Stimulated activated naive B cell treated with anti-CD40 and anti-IgM and Interleukin-4, amounts not matched to agents 10 μg/mL and 1 μg/mL and 100 μg/mL, for 72 hours (primary cell): Measurements from ENCODE around the gene CSNK1E.

Experiments
- ATAC-seq, 2 donors: fragments of 150-1000 bp; cut with Tn5 transposase; replicated peaks; 2 replicates each; pipeline ENCODE4 v1.10.0; 2021; ENCODE audit warnings: moderate library complexity in 1 of 2
- DNase-seq: peaks from one replicate; pipeline ENCODE4 v3.0.0; 2021
- H3K27ac Mint-ChIP-seq: one replicate; pipeline ENCODE4 v1.8.0; 2022; ENCODE audit warnings: mild to moderate bottlenecking, mixed read lengths
- H3K27me3 Mint-ChIP-seq, 2 donors: one replicate each; pipeline ENCODE4 v1.8.0; 2022; ENCODE audit warnings: mixed read lengths in 2 of 2
- H3K36me3 Mint-ChIP-seq, 2 donors: one replicate each; pipeline ENCODE4 v1.8.0; 2022; ENCODE audit warnings: mixed read lengths in 2 of 2, mild to moderate bottlenecking in 1 of 2
- H3K4me1 Mint-ChIP-seq, 2 donors: one replicate each; pipeline ENCODE4 v1.8.0; 2022; ENCODE audit warnings: mixed read lengths in 2 of 2, mild to moderate bottlenecking in 1 of 2
- H3K4me3 Mint-ChIP-seq, 2 donors: one replicate each; pipeline ENCODE4 v1.8.0; 2022; ENCODE audit warnings: mild to moderate bottlenecking in 2 of 2, mixed read lengths in 2 of 2, moderate library complexity in 1 of 2
- H3K9me3 Mint-ChIP-seq, 2 donors: one replicate each; pipeline ENCODE4 v1.8.0; 2022; ENCODE audit warnings: mixed read lengths in 2 of 2, mild to moderate bottlenecking in 1 of 2

The CSNK1E gene

GRCh38 chr22:38269466-38269865 is 47.8 kb downstream of the CSNK1E start:
- Mint-ChIP-seq H3K9me3 (no peaks in the 10 kb centered on the region), H3K4me1 (peaks cover 27 to 53% of the 10 kb centered on the region in 2 donors), H3K27ac (no peak overlapping the region), H3K4me3 (no peak overlapping the region), H3K36me3 (peaks cover 0 to 7% of the 10 kb centered on the region in 2 donors), H3K27me3 (no peaks in the 10 kb centered on the region)
- DNase-seq (no peak), ATAC-seq (no peak)

GRCh38 chr22:38267086-38267485 is 50.1 kb downstream of the CSNK1E start:
- Mint-ChIP-seq H3K36me3 (peaks cover 0 to 18% of the 10 kb centered on the region in 2 donors), H3K9me3 (no peaks in the 10 kb centered on the region), H3K4me3 (no peak overlapping the region), H3K4me1 (peaks cover 22 to 44% of the 10 kb centered on the region in 2 donors), H3K27ac (no peak overlapping the region), H3K27me3 (no peaks in the 10 kb centered on the region)
- DNase-seq (no peak), ATAC-seq (peak; percentile 38 to 58)

GRCh38 chr22:38266120-38266519 is 51.1 kb downstream of the CSNK1E start:
- Mint-ChIP-seq H3K4me1 (peaks cover 25 to 45% of the 10 kb centered on the region in 2 donors), H3K36me3 (peaks cover 0 to 18% of the 10 kb centered on the region in 2 donors), H3K27me3 (no peaks in the 10 kb centered on the region), H3K9me3 (no peaks in the 10 kb centered on the region), H3K4me3 (no peak overlapping the region), H3K27ac (no peak overlapping the region)
- DNase-seq (no peak), ATAC-seq (no peak)

GRCh38 chr22:38264322-38264843 is 52.9 kb downstream of the CSNK1E start:
- H3K4me1 Mint-ChIP-seq, result peaks cover 24 to 39% of the 10 kb centered on the region in 2 donors
- H3K27me3 Mint-ChIP-seq, result no peaks in the 10 kb centered on the region

GRCh38 chr22:38262051-38262795 is 55.0 kb downstream of the CSNK1E start:
- DNase-seq, result no peak
- no peaks in the 10 kb centered on the region for H3K9me3 Mint-ChIP-seq
- peaks cover 24 to 27% of the 10 kb centered on the region in 2 donors for H3K4me1 Mint-ChIP-seq
- peak overlapping the region; percentile 49 for H3K27ac Mint-ChIP-seq
- H3K27me3 Mint-ChIP-seq, result no peaks in the 10 kb centered on the region
- ATAC-seq, result peak; percentile 52 to 74
- H3K4me3 Mint-ChIP-seq, result no peak overlapping the region
- peaks cover 0 to 18% of the 10 kb centered on the region in 2 donors for H3K36me3 Mint-ChIP-seq

More at GRCh38 chr22:38264322-38264843, 52.9 kb downstream of the CSNK1E start:
- Mint-ChIP-seq H3K4me3 (no peak overlapping the region), H3K27ac (no peak overlapping the region), H3K9me3 (no peaks in the 10 kb centered on the region), H3K36me3 (peaks cover 0 to 19% of the 10 kb centered on the region in 2 donors)
- ATAC-seq, result no peak
- DNase-seq, result no peak

GRCh38 chr22:38260761-38261681 is 56.2 kb downstream of the CSNK1E start:
- H3K27ac Mint-ChIP-seq, result peak overlapping the region; percentile 44
- ATAC-seq, result peak; percentile 2 to 33
- H3K36me3 Mint-ChIP-seq, result peaks cover 0 to 18% of the 10 kb centered on the region in 2 donors
- DNase-seq, result no peak
- no peak overlapping the region for H3K4me3 Mint-ChIP-seq
- no peaks in the 10 kb centered on the region for H3K9me3 Mint-ChIP-seq
- no peaks in the 10 kb centered on the region for H3K27me3 Mint-ChIP-seq
- peaks cover 22 to 27% of the 10 kb centered on the region in 2 donors for H3K4me1 Mint-ChIP-seq

- ATAC-seq (no peak), DNase-seq (no peak)
- H3K27ac Mint-ChIP-seq, result peak overlapping the region; percentile 72
- no peaks in the 10 kb centered on the region for H3K9me3 Mint-ChIP-seq
- no peaks in the 10 kb centered on the region for H3K27me3 Mint-ChIP-seq
- peaks cover 0 to 15% of the 10 kb centered on the region in 2 donors for H3K36me3 Mint-ChIP-seq
- peaks cover 22 to 29% of the 10 kb centered on the region in 2 donors for H3K4me1 Mint-ChIP-seq
- no peak overlapping the region for H3K4me3 Mint-ChIP-seq
These were observed 57.9 kb downstream of the CSNK1E start for GRCh38 chr22:38259370-38259769.

- no peak for ATAC-seq
- peaks cover 22 to 29% of the 10 kb centered on the region in 2 donors for H3K4me1 Mint-ChIP-seq
- no peaks in the 10 kb centered on the region for H3K27me3 Mint-ChIP-seq
- no peak overlapping the region for H3K4me3 Mint-ChIP-seq
- no peak for DNase-seq
- peak overlapping the region; percentile 72 for H3K27ac Mint-ChIP-seq
- H3K9me3 Mint-ChIP-seq, result no peaks in the 10 kb centered on the region
- peaks cover 0 to 13% of the 10 kb centered on the region in 2 donors for H3K36me3 Mint-ChIP-seq
These were observed 58.3 kb downstream of the CSNK1E start for GRCh38 chr22:38258895-38259294.

GRCh38 chr22:38257650-38258250 is 59.5 kb downstream of the CSNK1E start:
- no peak for DNase-seq
- Mint-ChIP-seq H3K27me3 (no peaks in the 10 kb centered on the region), H3K9me3 (no peaks in the 10 kb centered on the region), H3K27ac (no peak overlapping the region), H3K4me1 (peaks cover 22 to 29% of the 10 kb centered on the region in 2 donors), H3K4me3 (no peak overlapping the region), H3K36me3 (peaks cover 0 to 7% of the 10 kb centered on the region in 2 donors)
- no peak for ATAC-seq

GRCh38 chr22:38257181-38257580 is 60.1 kb downstream of the CSNK1E start:
- Mint-ChIP-seq H3K27ac (no peak overlapping the region), H3K4me3 (no peak overlapping the region), H3K4me1 (peaks cover 17 to 26% of the 10 kb centered on the region in 2 donors), H3K9me3 (no peaks in the 10 kb centered on the region), H3K36me3 (peaks cover 0 to 6% of the 10 kb centered on the region in 2 donors), H3K27me3 (no peaks in the 10 kb centered on the region)
- DNase-seq (no peak), ATAC-seq (no peak)

- Mint-ChIP-seq H3K27me3 (no peaks in the 10 kb centered on the region), H3K4me1 (peaks cover 4 to 14% of the 10 kb centered on the region in 2 donors), H3K9me3 (no peaks in the 10 kb centered on the region), H3K4me3 (no peak overlapping the region), H3K27ac (no peak overlapping the region), H3K36me3 (peaks cover 3 to 4% of the 10 kb centered on the region in 2 donors)
- DNase-seq (no peak), ATAC-seq (no peak)
These were observed 61.5 kb downstream of the CSNK1E start for GRCh38 chr22:38255697-38256096.

GRCh38 chr22:38251341-38251692 is 65.9 kb downstream of the CSNK1E start:
- H3K4me1 Mint-ChIP-seq, result peaks cover 11 to 16% of the 10 kb centered on the region in 2 donors
- H3K36me3 Mint-ChIP-seq, result peaks cover 21 to 27% of the 10 kb centered on the region in 2 donors
- ATAC-seq (no peak), DNase-seq (no peak)
- no peak overlapping the region for H3K27ac Mint-ChIP-seq
- peaks cover 0 to 2% of the 10 kb centered on the region in 2 donors for H3K9me3 Mint-ChIP-seq
- no peaks in the 10 kb centered on the region for H3K27me3 Mint-ChIP-seq
- H3K4me3 Mint-ChIP-seq, result no peak overlapping the region

GRCh38 chr22:38250643-38251340 is 66.4 kb downstream of the CSNK1E start:
- Mint-ChIP-seq H3K4me1 (peaks cover 12 to 19% of the 10 kb centered on the region in 2 donors), H3K36me3 (peaks cover 21 to 33% of the 10 kb centered on the region in 2 donors), H3K9me3 (peaks cover 0 to 2% of the 10 kb centered on the region in 2 donors), H3K27ac (no peak overlapping the region), H3K4me3 (no peak overlapping the region), H3K27me3 (no peaks in the 10 kb centered on the region)
- DNase-seq, result no peak
- no peak for ATAC-seq
